Neural progenitor cell (in vitro differentiated cells): Measurements from ENCODE around the gene PRKCI. TPM values are rescaled to one million over a fixed set of nuclear protein-coding genes. Genes with fewer than 3 reads are reported as not detected.

Source experiments
- DNase-seq: peaks from one replicate; pipeline ENCODE4 v3.0.0-alpha.2; 2016; ENCODE audit warnings: low spot score
- H2AFZ ChIP-seq: fragments of 200-600 bp; sonication (generic); replicated peaks from 2 replicates; pipeline ENCODE4 v1.6.1; 2016; ENCODE audit warnings: antibody characterized with exemption
- H3F3A ChIP-seq: fragments of 200-600 bp; sonication (generic); 2 replicates; pipeline ENCODE4 v1.6.1; 2016; ENCODE audit warnings: antibody characterized with exemption, low read depth
- H3K27ac ChIP-seq: fragments of 200-600 bp; sonication (generic); 2 replicates; pipeline ENCODE4 v1.5.1; 2016; ENCODE audit warnings: mild to moderate bottlenecking
- H3K27me3 ChIP-seq: fragments of 200-600 bp; sonication (generic); 2 replicates; pipeline ENCODE4 v1.6.1; 2016; ENCODE audit warnings: mild to moderate bottlenecking, moderate library complexity
- H3K36me3 ChIP-seq: fragments of 200-600 bp; sonication (generic); 2 replicates; pipeline ENCODE4 v1.5.1; 2016
- H3K4me1 ChIP-seq: fragments of 200-600 bp; sonication (generic); 2 replicates; pipeline ENCODE4 v1.6.1; 2016; ENCODE audit warnings: mixed run types
- H3K4me2 ChIP-seq: fragments of 200-600 bp; sonication (generic); 2 replicates; pipeline ENCODE4 v1.6.1; 2016
- H3K4me3 ChIP-seq: fragments of 200-600 bp; sonication (generic); 2 replicates; pipeline ENCODE4 v1.5.1; 2016
- H3K79me2 ChIP-seq: fragments of 200-600 bp; sonication (generic); 2 replicates; pipeline ENCODE4 v1.6.1; 2016; ENCODE audit warnings: low read depth
- H3K9ac ChIP-seq: fragments of 200-600 bp; sonication (generic); 2 replicates; pipeline ENCODE4 v1.6.1; 2016
- H3K9me3 ChIP-seq: fragments of 200-600 bp; sonication (generic); 2 replicates; pipeline ENCODE4 v1.5.1; 2016; ENCODE audit warnings: low read depth
- H4K20me1 ChIP-seq: fragments of 200-600 bp; sonication (generic); 2 replicates; pipeline ENCODE4 v1.6.1; 2016; ENCODE audit warnings: low read depth
- H3K27ac Mint-ChIP-seq: 3 replicates; pipeline ENCODE4 v1.8.0; 2021; ENCODE audit warnings: mixed read lengths
- H3K27me3 Mint-ChIP-seq: 2 replicates; pipeline ENCODE4 v1.8.0; 2022; ENCODE audit warnings: low read depth, mild to moderate bottlenecking, inconsistent platforms, moderate library complexity, mixed read lengths; ENCODE audit not compliant: insufficient read depth
- H3K36me3 Mint-ChIP-seq: 3 replicates; pipeline ENCODE4 v1.8.0; 2021; ENCODE audit warnings: mixed read lengths
- H3K4me1 Mint-ChIP-seq: 3 replicates; pipeline ENCODE4 v1.8.0; 2021; ENCODE audit warnings: mixed read lengths
- H3K4me3 Mint-ChIP-seq: 3 replicates; pipeline ENCODE4 v1.8.0; 2021; ENCODE audit warnings: mild to moderate bottlenecking, moderate library complexity, mixed read lengths
- H3K9me3 Mint-ChIP-seq: 3 replicates; pipeline ENCODE4 v1.8.0; 2020; ENCODE audit warnings: mixed read lengths
- CTCF ChIP-seq: fragments of 200-600 bp; sonication (generic); IDR thresholded peaks from 2 replicates; pipeline ENCODE4 v1.5.1; 2017; ENCODE audit warnings: antibody characterized with exemption, mild to moderate bottlenecking
- EZH2 ChIP-seq: fragments of 200-600 bp; sonication (generic); IDR thresholded peaks from 2 replicates; pipeline ENCODE4 v1.6.1; 2017; ENCODE audit warnings: antibody characterized with exemption, mild to moderate bottlenecking, moderate library complexity
- EZH2phosphoT487 ChIP-seq: fragments of 200-600 bp; sonication (generic); IDR thresholded peaks from 2 replicates; pipeline ENCODE4 v1.6.1; 2017; ENCODE audit warnings: antibody characterized with exemption
- total RNA-seq: library from RNA; depleted of rRNA; stranded (reverse); fragments of >200 nt; gene quantifications from 2 replicates; pipeline ENCODE4 v1.2.3, GENCODE V29; 2015; ENCODE audit warnings: low replicate concordance

The PRKCI gene
- total RNA-seq, 1 donor from 2014 or later, result 87.8 TPM

GRCh38 chr3:170277833-170278580 lies 55.8 kb downstream of the PRKCI start:
- H2AFZ ChIP-seq, result no peak overlapping the region
- H3K27me3 Mint-ChIP-seq, result no peaks in the 10 kb centered on the region
- no peak overlapping the region for H3K4me2 ChIP-seq

GRCh38 chr3:170278627-170279026 lies 56.4 kb downstream of the PRKCI start:
- Histone ChIP-seq H2AFZ (no peak overlapping the region), H3K36me3 (peaks cover 16% of the 10 kb centered on the region), H3K9me3 (no peaks in the 10 kb centered on the region), H3K27me3 (no peaks in the 10 kb centered on the region), H3K4me2 (no peak overlapping the region), H3F3A (no peaks in the 10 kb centered on the region), H3K9ac (no peak overlapping the region), H4K20me1 (no peaks in the 10 kb centered on the region), H3K79me2 (no peaks in the 10 kb centered on the region), H3K4me3 (no peak overlapping the region), H3K27ac (no peak overlapping the region), H3K4me1 (no peaks in the 10 kb centered on the region)
- Mint-ChIP-seq H3K27me3 (no peaks in the 10 kb centered on the region), H3K4me3 (no peak overlapping the region), H3K4me1 (no peaks in the 10 kb centered on the region), H3K36me3 (peaks cover 26% of the 10 kb centered on the region), H3K27ac (no peak overlapping the region), H3K9me3 (no peaks in the 10 kb centered on the region)
- DNase-seq, result no peak
- TF ChIP-seq EZH2phosphoT487 (no peak), EZH2 (no peak), CTCF (no peak)

More at GRCh38 chr3:170277833-170278580, 55.8 kb downstream of the PRKCI start:
- Mint-ChIP-seq H3K4me3 (no peak overlapping the region), H3K9me3 (no peaks in the 10 kb centered on the region), H3K27ac (no peak overlapping the region), H3K36me3 (peaks cover 25% of the 10 kb centered on the region), H3K4me1 (no peaks in the 10 kb centered on the region)
- Histone ChIP-seq H3K9me3 (no peaks in the 10 kb centered on the region), H3F3A (no peaks in the 10 kb centered on the region), H3K27ac (no peak overlapping the region), H3K27me3 (no peaks in the 10 kb centered on the region), H4K20me1 (no peaks in the 10 kb centered on the region), H3K79me2 (no peaks in the 10 kb centered on the region), H3K4me1 (no peaks in the 10 kb centered on the region), H3K36me3 (peaks cover 16% of the 10 kb centered on the region), H3K4me3 (no peak overlapping the region), H3K9ac (no peak overlapping the region)
- no peak for TF ChIP-seq EZH2
- TF ChIP-seq EZH2phosphoT487, result no peak
- no peak for TF ChIP-seq CTCF
- no peak for DNase-seq

- Histone ChIP-seq H3K27me3 (no peaks in the 10 kb centered on the region), H2AFZ (no peak overlapping the region), H3K4me1 (no peaks in the 10 kb centered on the region), H3K4me2 (no peak overlapping the region), H3K4me3 (no peak overlapping the region), H3K27ac (no peak overlapping the region), H3K79me2 (no peaks in the 10 kb centered on the region), H3K9ac (no peak overlapping the region), H3K36me3 (peaks cover 10% of the 10 kb centered on the region), H3K9me3 (no peaks in the 10 kb centered on the region), H4K20me1 (no peaks in the 10 kb centered on the region), H3F3A (no peaks in the 10 kb centered on the region)
- TF ChIP-seq CTCF, result no peak
- TF ChIP-seq EZH2phosphoT487, result no peak
- no peak for TF ChIP-seq EZH2
- Mint-ChIP-seq H3K9me3 (no peaks in the 10 kb centered on the region), H3K27me3 (peaks cover 3% of the 10 kb centered on the region), H3K27ac (no peak overlapping the region), H3K4me1 (no peaks in the 10 kb centered on the region), H3K36me3 (peaks cover 15% of the 10 kb centered on the region), H3K4me3 (no peak overlapping the region)
- no peak for DNase-seq
Observed at GRCh38 chr3:170290194-170290593, 68.0 kb downstream of the PRKCI start.
